ENCODE data around the gene DAAM1.

- TF ChIP-seq POLR2A (IDR thresholded peaks at IDR 0.05) = no peak
- TF ChIP-seq CTCF (IDR thresholded peaks at IDR 0.05) = no peak
Measured at GRCh38 chr14:59247801-59248584, 59.5 kb downstream of the DAAM1 start.
